GM13976 (cell line): Measurements from ENCODE around the gene CENATAC.
A peak's percentile ranks its signal among the peaks of the same experiment; 100 is the strongest.

Experiments used
- DNase-seq: peaks from one replicate; pipeline ENCODE4 v3.0.0; 2012; ENCODE audit warnings: low spot score
- in situ Hi-C: fragments of 300-500 bp; cut with MboI; formaldehyde crosslinking; loops from one replicate; pipeline ENCODE4 v1.12.0; 2022; ENCODE audit warnings: low sequenced_read_pairs, mixed read lengths, inconsistent platforms; ENCODE audit not compliant: unreplicated experiment
- TF ChIP-seq, protein P1 (sequence below): IDR thresholded peaks from 2 replicates; pipeline ENCODE4 v1.5.1; 2012; ENCODE audit warnings: borderline replicate concordance, mild to moderate bottlenecking; ENCODE audit not compliant: insufficient read depth; ENCODE audit errors: extremely low read depth, missing control alignments, control extremely low read depth

The CENATAC gene

DNA sequence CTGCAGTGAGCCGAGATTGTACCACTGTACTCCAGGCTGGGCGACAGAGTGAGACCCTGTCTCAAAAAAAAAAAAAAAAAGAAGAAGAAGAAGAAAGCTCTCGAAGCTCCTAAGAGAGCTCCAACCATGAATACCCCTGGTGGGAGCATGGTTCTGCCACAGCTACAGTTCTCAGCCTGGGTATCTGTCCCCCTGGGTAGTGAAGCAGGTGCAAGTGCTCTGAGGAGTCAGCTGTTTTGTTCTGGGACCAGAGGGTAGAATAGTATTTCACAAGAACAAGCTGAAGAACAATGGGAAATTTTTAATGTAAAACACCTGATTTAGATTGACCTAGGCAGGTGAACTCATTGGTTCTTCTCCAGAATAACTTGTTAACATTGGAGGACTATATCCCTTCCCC is 63.3 kb downstream of the CENATAC start:
- no peak for DNase-seq
- TF ChIP-seq, protein P1, sequence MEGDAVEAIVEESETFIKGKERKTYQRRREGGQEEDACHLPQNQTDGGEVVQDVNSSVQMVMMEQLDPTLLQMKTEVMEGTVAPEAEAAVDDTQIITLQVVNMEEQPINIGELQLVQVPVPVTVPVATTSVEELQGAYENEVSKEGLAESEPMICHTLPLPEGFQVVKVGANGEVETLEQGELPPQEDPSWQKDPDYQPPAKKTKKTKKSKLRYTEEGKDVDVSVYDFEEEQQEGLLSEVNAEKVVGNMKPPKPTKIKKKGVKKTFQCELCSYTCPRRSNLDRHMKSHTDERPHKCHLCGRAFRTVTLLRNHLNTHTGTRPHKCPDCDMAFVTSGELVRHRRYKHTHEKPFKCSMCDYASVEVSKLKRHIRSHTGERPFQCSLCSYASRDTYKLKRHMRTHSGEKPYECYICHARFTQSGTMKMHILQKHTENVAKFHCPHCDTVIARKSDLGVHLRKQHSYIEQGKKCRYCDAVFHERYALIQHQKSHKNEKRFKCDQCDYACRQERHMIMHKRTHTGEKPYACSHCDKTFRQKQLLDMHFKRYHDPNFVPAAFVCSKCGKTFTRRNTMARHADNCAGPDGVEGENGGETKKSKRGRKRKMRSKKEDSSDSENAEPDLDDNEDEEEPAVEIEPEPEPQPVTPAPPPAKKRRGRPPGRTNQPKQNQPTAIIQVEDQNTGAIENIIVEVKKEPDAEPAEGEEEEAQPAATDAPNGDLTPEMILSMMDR: no peak
- in situ Hi-C loops: no loop called here

DNA sequence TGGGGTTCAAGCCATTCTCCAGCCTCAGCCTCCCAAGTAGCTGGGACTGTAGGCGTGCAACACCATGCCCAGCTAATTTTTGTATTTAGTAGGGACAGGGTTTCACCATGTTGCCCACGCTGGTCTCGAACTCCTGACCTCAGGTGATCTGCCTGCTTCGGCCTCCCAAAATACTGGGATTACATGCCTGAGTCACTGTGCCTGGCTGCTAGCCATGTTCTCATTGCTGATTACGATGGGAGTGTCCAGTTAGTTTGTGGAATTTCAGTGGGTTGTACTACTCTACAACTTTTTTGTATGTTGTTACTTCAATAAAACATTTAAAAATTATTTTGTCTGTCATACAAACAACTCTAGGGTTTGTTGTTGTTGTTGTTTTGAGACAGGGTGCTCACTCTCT is 64.8 kb downstream of the CENATAC start:
- no peak for DNase-seq
- in situ Hi-C loops: no loop called here

DNA sequence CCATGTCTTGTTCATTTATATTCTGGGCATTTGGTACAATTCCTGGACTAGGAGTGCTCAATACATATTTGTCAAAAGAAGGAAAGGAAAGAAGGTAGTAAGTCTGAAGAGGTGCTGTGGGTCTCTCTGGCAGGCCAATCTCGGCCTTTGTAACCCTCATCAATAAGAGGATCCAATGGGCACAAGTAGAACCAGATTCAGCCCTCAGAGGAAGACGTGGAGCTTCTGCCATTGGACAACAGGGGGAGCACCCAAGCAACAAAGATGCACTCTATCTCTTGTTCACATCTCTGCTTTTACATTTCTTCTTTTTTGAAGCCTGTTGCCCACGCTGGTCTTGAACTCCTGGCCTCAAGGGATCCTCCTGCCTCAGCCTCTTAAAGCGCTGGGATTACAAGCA is 67.4 kb downstream of the CENATAC start:
- TF ChIP-seq, protein P1: peak; percentile 57
- DNase-seq: peak; percentile 58
- in situ Hi-C loops: no loop called here

More for the DNA sequence above, 64.8 kb downstream of the CENATAC start:
- TF ChIP-seq, protein P1: no peak
